SK-N-SH (cell line): ENCODE measurements around the gene PLEKHM2. TPM values are rescaled to one million over a fixed set of nuclear protein-coding genes. Genes with fewer than 3 reads are reported as not detected.

Source experiments
- CTCF ChIA-PET: fragments of 300-600, 350-600 bp; formaldehyde crosslinking; extraction: SDS; loops from one replicate; lab custom pipeline; 2021; lab: Yijun Ruan, JAX
- POLR2A ChIA-PET: fragments of 350-600 bp; sonication (Branson Sonifier 250); formaldehyde crosslinking; extraction: SDS; loops from one replicate; lab custom pipeline; 2020; ENCODE audit warnings: antibody characterized with exemption, inconsistent platforms; lab: Yijun Ruan, JAX
- DNase-seq: peaks from one replicate; pipeline ENCODE4 v3.0.0; 2012
- H2AFZ ChIP-seq: fragments of 200-600 bp; sonication (generic); 2 replicates; pipeline ENCODE4 v1.8.1; 2016; ENCODE audit warnings: antibody characterized with exemption, mild to moderate bottlenecking, low read depth
- H3F3A ChIP-seq: fragments of 200-600 bp; sonication (generic); replicated peaks from 2 replicates; pipeline ENCODE3; 2016; ENCODE audit warnings: antibody characterized with exemption, mild to moderate bottlenecking; ENCODE audit not compliant: insufficient read depth
- H3K27ac ChIP-seq, 2 experiments: fragments of 200-500 bp in 1 of 2; fragments of 200-600 bp in 1 of 2; sonication (Bioruptor generic) in 1 of 2; sonication (generic), shearing (Covaris generic) in 1 of 2; 2 replicates each; pipeline versions ENCODE4 v1.5.1 to v1.6.1; 2014 to 2016; ENCODE audit warnings: low read depth in 2 of 2, inconsistent platforms in 1 of 2, low read length in 1 of 2, mild to moderate bottlenecking in 1 of 2, mixed read lengths in 1 of 2
- H3K27me3 ChIP-seq: fragments of 200-600 bp; sonication (generic), shearing (Covaris generic); 2 replicates; pipeline ENCODE4 v1.6.1; 2016; ENCODE audit warnings: mixed run types; ENCODE audit not compliant: insufficient read depth
- H3K36me3 ChIP-seq, 2 experiments: fragments of 200-500 bp in 1 of 2; fragments of 200-600 bp in 1 of 2; sonication (Bioruptor generic) in 1 of 2; sonication (generic) in 1 of 2; replicated peaks in 1 of 2; 2 replicates each; pipeline versions ENCODE3 to v1.5.1; 2014 to 2016; ENCODE audit warnings: low read length in 1 of 2, mild to moderate bottlenecking in 1 of 2; ENCODE audit not compliant: insufficient read depth in 2 of 2, control insufficient read depth in 1 of 2
- H3K4me1 ChIP-seq, 2 experiments: fragments of 200-500 bp in 1 of 2; fragments of 200-600 bp in 1 of 2; sonication (Bioruptor generic) in 1 of 2; sonication (generic), shearing (Covaris generic) in 1 of 2; 2 replicates each; pipeline versions ENCODE4 v1.5.1 to v1.6.1; 2014 to 2016; ENCODE audit warnings: low read depth in 1 of 2, low read length in 1 of 2, mixed run types in 1 of 2; ENCODE audit not compliant: insufficient read depth in 2 of 2, control insufficient read depth in 1 of 2
- H3K4me2 ChIP-seq: fragments of 200-600 bp; sonication (generic), shearing (Covaris generic); 2 replicates; pipeline ENCODE4 v1.6.1; 2017; ENCODE audit warnings: mixed run types
- H3K4me3 ChIP-seq, 2 experiments: fragments of 200-500 bp in 1 of 2; fragments of 200-600 bp in 1 of 2; sonication (Bioruptor generic) in 1 of 2; sonication (generic), shearing (Covaris generic) in 1 of 2; 2 replicates each; pipeline versions ENCODE4 v1.5.1 to v1.8.1; 2014 to 2016; ENCODE audit warnings: low read depth in 2 of 2, inconsistent platforms in 1 of 2, low read length in 1 of 2, mild to moderate bottlenecking in 1 of 2, mixed read lengths in 1 of 2, moderate library complexity in 1 of 2
- H3K79me2 ChIP-seq: fragments of 200-600 bp; sonication (generic); 2 replicates; pipeline ENCODE4 v1.8.1; 2017; ENCODE audit warnings: mild to moderate bottlenecking; ENCODE audit not compliant: insufficient read depth
- H3K9ac ChIP-seq: fragments of 200-600 bp; sonication (generic); 2 replicates; pipeline ENCODE4 v1.6.1; 2017; ENCODE audit warnings: mixed run types
- H3K9me2 ChIP-seq: fragments of 200-600 bp; sonication (generic); 2 replicates; pipeline ENCODE4 v1.6.1; 2017; ENCODE audit warnings: mixed run types
- H3K9me3 ChIP-seq: fragments of 200-600 bp; sonication (generic); 2 replicates; pipeline ENCODE4 v1.6.1; 2017; ENCODE audit warnings: mixed run types, mild to moderate bottlenecking, moderate library complexity
- H4K20me1 ChIP-seq: fragments of 200-600 bp; sonication (generic); 2 replicates; pipeline ENCODE4 v1.6.1; 2017; ENCODE audit warnings: mild to moderate bottlenecking, mixed run types; ENCODE audit not compliant: insufficient read depth
- CHD2 ChIP-seq: fragments of 150-350 bp; IDR thresholded peaks from 2 replicates; pipeline ENCODE4 v1.6.1; 2018; ENCODE audit warnings: low read length; ENCODE audit not compliant: partially characterized antibody
- CTCF ChIP-seq: fragments of 200-600 bp; sonication (generic); IDR thresholded peaks from 2 replicates; pipeline ENCODE4 v1.6.1; 2017; ENCODE audit warnings: antibody characterized with exemption, mild to moderate bottlenecking, moderate library complexity
- ELF1 ChIP-seq: IDR thresholded peaks from 2 replicates; pipeline ENCODE4 v1.4.0; 2012
- EZH2phosphoT487 ChIP-seq: fragments of 200-600 bp; sonication (generic); IDR thresholded peaks from 2 replicates; pipeline ENCODE4 v1.6.1; 2017; ENCODE audit warnings: low read depth, mixed run types, mild to moderate bottlenecking, antibody characterized with exemption, moderate library complexity, borderline replicate concordance
- FOSL2 ChIP-seq: IDR thresholded peaks from 2 replicates; pipeline ENCODE4 v1.4.0; 2012; ENCODE audit warnings: low read depth, mild to moderate bottlenecking, moderate library complexity, borderline replicate concordance
- FOXJ3 ChIP-seq: sonication (generic); formaldehyde crosslinking; IDR thresholded peaks from 2 replicates; pipeline ENCODE4 v1.5.1; 2020; ENCODE audit warnings: mild to moderate bottlenecking, missing genetic modification reagents
- FOXM1 ChIP-seq: IDR thresholded peaks from 2 replicates; pipeline ENCODE4 v1.4.0; 2012; ENCODE audit warnings: low read depth, mild to moderate bottlenecking
- GABPA ChIP-seq: IDR thresholded peaks from 2 replicates; pipeline ENCODE4 v1.4.0; 2012; ENCODE audit warnings: low read depth, mild to moderate bottlenecking
- MEF2A ChIP-seq: IDR thresholded peaks from 2 replicates; pipeline ENCODE4 v1.4.0; 2012; ENCODE audit warnings: low read depth, borderline replicate concordance
- NFIC ChIP-seq: IDR thresholded peaks from 2 replicates; pipeline ENCODE4 v1.4.0; 2012; ENCODE audit warnings: borderline replicate concordance
- POLR2AphosphoS5 ChIP-seq: IDR thresholded peaks from 2 replicates; pipeline ENCODE4 v1.6.1; 2012; ENCODE audit warnings: low read depth, low read length
- RAD21 ChIP-seq: IDR thresholded peaks from 2 replicates; pipeline ENCODE4 v1.6.1; 2012; ENCODE audit warnings: mild to moderate bottlenecking, low read length
- RCOR1 ChIP-seq: fragments of 150-350 bp; IDR thresholded peaks from 2 replicates; pipeline ENCODE4 v1.6.1; 2017; ENCODE audit warnings: antibody characterized with exemption, low read length
- REST ChIP-seq: IDR thresholded peaks from 2 replicates; pipeline ENCODE4 v1.6.1; 2012; ENCODE audit warnings: mild to moderate bottlenecking, low read depth, low read length, moderate library complexity
- RFX5 ChIP-seq: IDR thresholded peaks from 2 replicates; pipeline ENCODE4 v1.6.1; 2012; ENCODE audit warnings: mild to moderate bottlenecking, improper control_type of control experiment, low read length
- RXRA ChIP-seq: IDR thresholded peaks from 2 replicates; pipeline ENCODE4 v1.4.0; 2012; ENCODE audit warnings: low read depth, mild to moderate bottlenecking, borderline replicate concordance
- SIN3A ChIP-seq: IDR thresholded peaks from 2 replicates; pipeline ENCODE4 v1.6.1; 2012; ENCODE audit warnings: low read depth, mild to moderate bottlenecking, low read length, moderate library complexity, borderline replicate concordance
- TEAD4 ChIP-seq: IDR thresholded peaks from 2 replicates; pipeline ENCODE4 v1.4.0; 2012; ENCODE audit warnings: mild to moderate bottlenecking, borderline replicate concordance; ENCODE audit not compliant: insufficient read depth
- ZBTB33 ChIP-seq: IDR thresholded peaks from 2 replicates; pipeline ENCODE4 v1.4.0; 2012; ENCODE audit warnings: low read depth, borderline replicate concordance
- WGBS: methylation state at CpG from one replicate; pipeline ENCODE4 v1.1.6; 2017; ENCODE audit warnings: low lambda C conversion rate; 5-methylcytosine and 5-hydroxymethylcytosine counted together
- polyA plus RNA-seq, 3 experiments: library from polyadenylated mRNA; depleted of rRNA; stranded (reverse); fragments of >200 nt; gene quantifications; 2 replicates each; pipeline ENCODE4 v1.2.3, GENCODE V29; 2012
- TF ChIP-seq, protein P1 (sequence below): IDR thresholded peaks from 2 replicates; pipeline ENCODE4 v1.4.0; 2012; ENCODE audit warnings: low read depth
- TF ChIP-seq, protein P2 (sequence below): fragments of 150-350 bp; IDR thresholded peaks from 2 replicates; pipeline ENCODE4 v1.6.1; 2017; ENCODE audit warnings: antibody characterized with exemption, low read length, low read depth, borderline replicate concordance

PLEKHM2 gene
- polyA plus RNA-seq, 1 of the 3 experiments (the other 2 are of a cell fraction): 38.9 TPM

DNA sequence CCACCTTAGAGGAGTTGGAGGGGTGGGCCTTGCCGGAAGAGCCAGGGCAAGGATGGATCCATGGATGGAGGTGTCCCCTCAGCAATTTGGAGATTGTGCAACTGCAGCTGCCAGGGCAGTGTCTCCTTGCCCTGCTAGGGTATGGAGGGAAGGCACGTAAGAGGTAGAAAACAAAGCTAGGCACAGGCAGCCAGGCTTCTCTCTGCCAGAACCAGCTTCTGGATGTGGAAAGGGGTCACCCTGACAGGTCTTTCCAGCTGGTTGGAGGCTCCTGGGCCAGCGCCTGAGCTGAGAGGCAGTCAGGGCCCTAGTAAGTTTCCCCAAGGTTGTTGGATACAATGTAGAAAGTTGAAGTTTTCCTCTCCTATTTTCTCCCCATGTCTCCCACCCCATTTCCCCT is 36.7 kb downstream of the PLEKHM2 start:
- Histone ChIP-seq H3K36me3 (peaks cover 4 to 60% of the 10 kb centered on the region in 2 experiments), H3K9me3 (no peaks in the 10 kb centered on the region), H3K9ac (no peak overlapping the region), H3K79me2 (no peaks in the 10 kb centered on the region), H3K4me3 (no peak overlapping the region), H3K27me3 (no peaks in the 10 kb centered on the region), H3K4me1 (no peaks in the 10 kb centered on the region), H2AFZ (no peak overlapping the region), H3F3A (no peaks in the 10 kb centered on the region), H3K9me2 (no peaks in the 10 kb centered on the region), H3K4me2 (no peak overlapping the region), H4K20me1 (no peaks in the 10 kb centered on the region), H3K27ac (no peak overlapping the region)
- POLR2A ChIA-PET: no interaction called here
- TF ChIP-seq, protein P1, sequence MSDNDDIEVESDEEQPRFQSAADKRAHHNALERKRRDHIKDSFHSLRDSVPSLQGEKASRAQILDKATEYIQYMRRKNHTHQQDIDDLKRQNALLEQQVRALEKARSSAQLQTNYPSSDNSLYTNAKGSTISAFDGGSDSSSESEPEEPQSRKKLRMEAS: no peak
- TF ChIP-seq RXRA: no peak
- TF ChIP-seq RCOR1: no peak
- TF ChIP-seq, protein P2, sequence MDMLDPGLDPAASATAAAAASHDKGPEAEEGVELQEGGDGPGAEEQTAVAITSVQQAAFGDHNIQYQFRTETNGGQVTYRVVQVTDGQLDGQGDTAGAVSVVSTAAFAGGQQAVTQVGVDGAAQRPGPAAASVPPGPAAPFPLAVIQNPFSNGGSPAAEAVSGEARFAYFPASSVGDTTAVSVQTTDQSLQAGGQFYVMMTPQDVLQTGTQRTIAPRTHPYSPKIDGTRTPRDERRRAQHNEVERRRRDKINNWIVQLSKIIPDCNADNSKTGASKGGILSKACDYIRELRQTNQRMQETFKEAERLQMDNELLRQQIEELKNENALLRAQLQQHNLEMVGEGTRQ: no peak
- TF ChIP-seq CHD2: no peak
- no peak for TF ChIP-seq SIN3A
- no peak for TF ChIP-seq TEAD4
- TF ChIP-seq ELF1: no peak
- TF ChIP-seq POLR2AphosphoS5: no peak
- TF ChIP-seq FOXJ3: no peak
- TF ChIP-seq RFX5: no peak
- TF ChIP-seq, all 33 proteins: peak for 0
- no peak for DNase-seq
- 86% methylated on average over 2 of the region's 3 CpGs for WGBS
- CTCF ChIA-PET: interaction anchor here (1.0 to 1.3 kb wide), 2 partner anchors 21 to 417 kb away, joined by 3 read pairs; no protein-coding TSS in a partner anchor

- H3K4me1 ChIP-seq: no peaks in the 10 kb centered on the region
- H3K4me3 ChIP-seq: no peak overlapping the region
- DNase-seq: no peak
- H3K9me2 ChIP-seq: no peaks in the 10 kb centered on the region
- H3K36me3 ChIP-seq: peaks cover 4 to 70% of the 10 kb centered on the region in 2 experiments
- no peaks in the 10 kb centered on the region for H3F3A ChIP-seq
- no peaks in the 10 kb centered on the region for H3K9me3 ChIP-seq
- H3K9ac ChIP-seq: no peak overlapping the region
- 99% methylated on average over 4 of the region's 4 CpGs for whole genome bisulfite sequencing
- no peak overlapping the region for H3K27ac ChIP-seq
- no peaks in the 10 kb centered on the region for H4K20me1 ChIP-seq
- CTCF ChIA-PET: interaction anchor here (0.6 kb wide), 1 partner anchor 18 kb away, joined by 3 read pairs; no protein-coding TSS in a partner anchor
- H3K4me2 ChIP-seq: no peak overlapping the region
- POLR2A ChIA-PET: interaction anchor here (1.2 kb wide), 1 partner anchor 15 kb away, joined by 4 read pairs; no protein-coding TSS in a partner anchor
- no peak overlapping the region for H2AFZ ChIP-seq
- H3K27me3 ChIP-seq: no peaks in the 10 kb centered on the region
- H3K79me2 ChIP-seq: no peaks in the 10 kb centered on the region
- no peak for TF ChIP-seq FOSL2
- no peak for TF ChIP-seq REST
- no peak for TF ChIP-seq FOXM1
- no peak for TF ChIP-seq EZH2phosphoT487
- no peak for TF ChIP-seq RAD21
- TF ChIP-seq POLR2AphosphoS5: no peak
- no peak for TF ChIP-seq CTCF
- no peak for TF ChIP-seq MEF2A
- no peak for TF ChIP-seq ZBTB33
- TF ChIP-seq NFIC: no peak
- no peak for TF ChIP-seq GABPA
Measured at GRCh38 chr1:15722411-15722810, 38.3 kb downstream of the PLEKHM2 start.
